ENCODE results near the gene MET.
A peak's percentile ranks its signal among the peaks of the same experiment; 100 is the strongest.

MET gene

DNA sequence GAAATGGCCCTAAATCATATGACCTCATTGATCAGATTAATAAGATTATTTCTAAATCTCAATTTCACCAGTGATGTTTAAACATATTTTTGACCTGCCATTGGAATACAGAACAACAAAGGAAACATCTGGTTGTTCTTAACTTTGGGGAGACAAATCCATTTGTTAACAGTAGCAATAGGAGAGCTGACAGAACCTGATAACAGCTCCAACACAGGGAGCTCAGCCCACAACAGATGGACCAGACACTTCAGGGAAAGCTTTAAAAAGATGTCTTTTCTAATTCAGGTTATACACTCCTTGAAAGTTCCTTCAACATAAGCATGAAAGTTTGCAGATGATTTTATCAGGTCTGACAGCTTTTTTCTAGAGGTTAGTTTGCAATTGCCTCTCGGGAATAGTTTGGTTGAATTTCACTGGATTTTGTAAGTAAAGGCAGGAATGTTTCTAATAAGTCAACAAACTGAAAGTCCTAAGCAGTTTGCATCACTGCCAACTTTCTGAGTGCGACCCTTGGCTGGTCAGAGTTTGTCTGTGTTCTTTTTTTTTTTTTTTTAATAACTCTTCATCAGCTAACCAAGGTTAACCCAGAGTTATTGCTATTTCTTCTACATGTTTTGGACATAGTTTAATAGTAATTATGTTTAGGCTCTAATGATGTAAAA is 6.5 kb upstream of the MET start:
- DNase-seq = peak; percentile 13

DNA sequence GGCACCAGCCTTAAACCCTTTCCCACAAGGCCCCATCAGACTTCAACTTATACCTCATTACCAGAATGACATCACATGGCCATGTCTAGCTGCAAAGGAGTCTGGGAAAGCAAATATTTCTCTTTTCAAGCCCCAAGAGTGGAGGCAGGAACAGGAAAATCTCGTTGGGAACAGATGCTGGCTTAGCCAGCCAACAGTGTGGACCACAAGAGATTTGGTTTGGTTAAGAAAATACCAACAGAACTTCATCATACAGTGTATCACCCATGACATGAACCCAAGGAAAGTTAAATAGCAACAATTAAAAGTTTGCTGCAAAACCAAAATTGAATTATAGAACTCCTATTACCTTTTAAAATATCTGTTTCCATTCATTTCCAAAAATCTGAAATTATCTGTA is 2.2 kb upstream of the MET start:
- DNase-seq = no peak

DNA sequence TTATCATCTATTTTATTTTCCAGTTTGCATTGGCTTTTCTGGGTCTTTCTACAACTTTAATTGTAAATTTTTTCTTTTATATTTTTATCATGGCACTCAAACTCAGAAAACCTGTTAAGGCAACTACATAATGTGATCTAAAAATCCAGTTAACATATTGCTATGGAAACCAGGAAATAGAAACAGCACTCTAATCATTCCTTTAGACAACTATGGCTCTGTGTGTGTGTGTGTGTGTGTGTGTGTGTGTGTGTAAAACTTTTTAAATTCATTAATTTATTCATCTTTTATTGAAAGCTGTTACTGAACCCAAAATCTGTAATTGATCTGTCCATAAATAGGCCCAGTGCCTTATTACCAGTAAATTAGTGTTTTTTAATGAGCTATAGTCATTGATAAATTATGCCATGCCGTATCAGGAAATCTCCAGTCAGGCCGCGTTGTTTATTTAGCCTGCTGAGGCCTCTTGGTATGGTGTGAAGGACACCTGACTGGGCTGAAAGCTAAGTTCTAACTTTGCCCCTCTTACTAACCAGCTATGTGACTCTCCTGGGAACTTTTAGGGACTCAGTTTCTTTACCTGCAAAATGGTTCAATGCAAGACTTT is 1.5 kb upstream of the MET start:
- DNase-seq = no peak

DNA sequence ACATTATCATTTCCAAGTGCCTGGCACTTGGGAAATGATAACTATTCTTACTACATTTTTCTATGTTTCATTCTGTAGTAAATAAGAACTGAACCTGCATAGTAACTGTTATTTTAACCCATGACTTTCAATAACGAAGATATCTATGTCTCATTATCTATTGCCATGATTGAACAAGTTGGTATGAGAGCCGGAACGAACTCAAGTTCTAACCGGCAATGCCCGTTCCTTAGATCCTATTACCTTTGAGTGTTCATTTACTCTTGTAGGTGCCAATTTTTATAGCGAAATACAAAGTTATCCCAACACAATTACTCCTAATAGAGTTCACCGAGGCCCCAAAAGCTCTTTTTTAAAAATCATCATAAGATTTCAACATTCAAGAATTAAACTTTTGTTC is 885 bp upstream of the MET start:
- DNase-seq = no peak

DNA sequence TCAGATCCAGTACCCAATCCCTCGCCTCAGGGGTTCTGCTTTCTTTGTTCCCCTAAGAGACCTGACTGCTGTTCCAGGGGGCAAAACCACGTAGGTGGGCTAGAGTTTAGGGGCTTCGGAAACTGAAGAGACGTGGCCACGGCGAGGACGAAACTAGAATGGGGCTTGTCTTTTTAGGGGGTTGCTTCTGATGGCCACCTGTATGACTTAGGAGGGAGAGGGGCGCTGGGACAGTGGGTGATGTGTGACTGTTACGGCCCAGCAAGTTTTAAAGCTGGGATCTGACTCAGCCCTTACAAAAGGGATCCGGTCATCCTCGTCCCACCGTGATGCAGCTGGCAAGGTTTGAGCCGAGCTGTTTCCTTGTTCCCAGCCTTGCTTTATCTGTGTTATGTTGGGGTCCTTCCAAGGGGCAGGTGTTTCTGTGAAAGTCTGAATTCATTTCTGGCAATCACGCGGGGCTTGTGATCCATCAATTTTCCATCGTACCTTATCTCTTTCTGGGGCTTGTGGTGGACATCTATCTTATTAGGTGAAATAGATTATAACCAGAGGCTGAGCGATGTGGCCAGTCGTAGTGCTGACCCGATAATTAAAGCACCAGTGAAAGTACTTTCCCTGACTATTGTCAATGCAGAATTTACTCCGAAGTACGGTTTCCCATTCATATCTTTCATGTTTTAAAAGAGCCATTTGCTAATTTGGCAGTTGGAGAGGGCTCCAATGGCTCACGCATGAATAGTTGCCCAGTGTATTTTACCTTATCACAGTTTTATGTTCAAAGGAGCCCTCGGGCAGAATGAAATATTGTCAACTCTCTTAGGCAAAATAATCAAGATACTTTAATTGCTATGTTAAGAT is 830 bp downstream of the MET start:
- no peak for DNase-seq

DNA sequence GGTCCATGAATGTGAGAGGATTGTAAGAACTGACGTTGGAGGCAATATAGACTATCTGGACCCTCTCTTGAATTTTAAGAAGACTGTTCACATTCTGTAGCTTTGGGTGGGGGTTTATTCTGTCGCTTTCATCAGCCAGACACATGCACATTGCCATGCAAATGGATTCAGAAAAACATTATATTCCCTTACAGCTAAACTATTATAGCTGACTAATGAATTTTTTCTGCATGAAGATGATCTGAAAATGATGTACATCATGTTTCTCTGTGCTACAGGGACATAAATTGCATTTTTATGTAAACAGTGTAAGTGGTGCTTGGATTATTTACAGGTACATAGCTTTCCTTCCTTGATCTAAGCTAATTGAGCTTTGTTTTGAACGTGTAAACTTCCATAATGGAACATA is 1.5 kb downstream of the MET start:
- DNase-seq = no peak

DNA sequence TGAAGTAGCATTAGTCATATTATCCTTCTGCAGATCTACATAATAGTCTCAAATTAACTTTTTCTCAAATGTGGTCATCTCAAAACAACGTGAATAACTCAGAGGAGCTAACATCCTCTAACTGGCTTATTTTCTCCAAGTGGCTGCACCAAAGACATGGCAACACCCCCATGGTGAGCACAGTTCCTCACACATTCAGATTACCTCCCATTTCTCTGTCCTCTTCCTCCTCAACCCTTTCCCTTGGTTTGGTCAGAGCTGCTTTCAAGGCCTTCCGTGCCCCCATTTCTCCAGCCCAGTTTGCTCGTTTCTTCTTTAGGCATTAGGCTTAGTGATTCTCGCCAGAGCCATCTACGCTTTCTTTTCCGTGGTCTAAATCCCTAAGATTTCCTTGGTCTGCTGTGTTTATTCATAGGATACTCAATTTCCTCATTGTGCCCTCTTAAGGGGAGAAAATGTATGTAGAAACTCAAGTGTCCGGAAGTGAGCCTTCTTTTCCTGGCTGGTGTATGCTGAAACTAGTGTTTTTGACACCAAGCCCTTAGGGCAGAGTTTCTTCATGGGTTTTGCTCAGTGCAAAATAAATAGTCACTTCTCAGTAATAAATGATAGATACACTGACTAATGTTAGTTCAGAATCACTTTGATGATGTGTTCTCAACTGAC is 2.6 kb downstream of the MET start:
- no peak for DNase-seq

DNA sequence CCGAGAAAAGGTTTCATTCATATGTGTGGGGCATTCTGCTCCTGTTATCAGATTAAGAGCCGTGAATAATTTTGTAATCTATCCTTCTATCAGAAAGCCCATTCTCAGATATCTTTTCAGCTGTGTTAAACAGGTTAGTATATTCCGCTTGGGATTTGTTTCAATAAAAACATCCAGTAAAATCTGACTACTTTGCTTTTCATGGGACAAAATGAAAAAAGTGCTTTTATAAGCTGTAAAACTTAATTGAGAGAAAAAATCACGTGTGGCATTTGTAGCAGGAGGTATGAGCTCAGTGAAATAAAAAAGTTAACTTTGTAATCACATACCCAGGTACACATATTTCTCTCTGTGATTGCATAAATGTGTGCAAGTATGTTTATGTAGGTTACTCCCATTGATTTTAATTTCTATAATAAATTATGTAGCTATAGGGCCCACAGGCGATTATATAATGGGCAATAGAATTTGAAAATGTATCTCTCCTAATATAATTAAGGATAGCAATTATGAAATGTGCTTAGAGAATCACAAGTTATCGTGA is 3.9 kb downstream of the MET start:
- DNase-seq = no peak

DNA sequence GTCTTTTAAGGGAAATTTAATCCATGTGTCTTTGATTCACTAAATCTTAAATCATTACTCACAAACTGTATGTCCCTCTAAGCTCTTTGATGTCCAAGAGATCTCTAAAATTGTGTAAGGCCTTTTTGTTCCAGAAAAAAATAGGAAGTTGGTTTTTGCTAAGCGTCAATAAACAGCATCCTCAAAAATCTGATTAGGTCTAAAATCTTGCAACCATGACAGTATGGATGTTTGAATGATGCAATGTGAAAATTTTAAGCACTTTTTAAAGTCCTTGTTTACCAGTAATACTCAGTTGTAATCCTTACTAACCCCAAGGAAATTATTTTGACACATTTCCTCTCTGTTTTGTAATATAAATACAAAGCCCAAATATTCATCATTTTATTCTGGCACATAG is 6.8 kb downstream of the MET start:
- no peak for DNase-seq

DNA sequence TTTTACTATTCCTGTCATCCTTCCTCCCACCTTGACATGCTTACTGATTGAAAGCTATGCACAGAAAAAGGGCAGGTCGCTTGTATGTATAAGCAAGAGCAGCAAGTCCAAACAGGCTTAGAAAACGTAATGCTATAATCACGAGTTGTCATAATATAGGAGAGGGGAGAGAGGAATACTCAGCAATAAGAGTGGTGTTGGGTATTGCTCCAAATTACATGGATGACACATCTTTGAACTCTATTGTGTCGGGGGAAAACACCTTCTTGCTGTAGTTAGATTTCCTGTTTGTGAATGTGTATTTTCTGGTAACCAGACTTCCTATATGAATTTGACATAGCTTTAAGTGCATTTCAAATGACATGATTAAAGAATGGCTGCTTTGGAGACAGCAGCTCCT is 7.5 kb downstream of the MET start:
- no peak for DNase-seq

DNA sequence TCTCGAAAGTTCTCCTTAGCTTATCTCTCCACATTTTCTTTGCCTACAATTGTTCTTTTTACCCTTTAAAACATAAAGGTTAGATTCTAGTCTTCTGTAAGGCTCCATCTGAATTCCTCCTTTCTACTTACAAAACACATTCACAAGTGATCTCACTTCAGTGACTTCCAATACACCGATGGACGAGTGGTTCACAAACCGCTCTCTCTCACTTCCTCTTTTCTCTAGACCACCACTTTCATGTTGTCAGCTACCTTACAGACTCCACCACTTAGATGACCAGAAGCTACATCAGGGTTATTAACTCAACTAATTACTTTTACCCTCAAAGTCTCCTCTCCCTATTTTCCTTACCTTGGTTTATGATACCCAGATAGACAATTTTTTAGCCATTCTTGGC is 11.8 kb downstream of the MET start:
- no peak for DNase-seq

DNA sequence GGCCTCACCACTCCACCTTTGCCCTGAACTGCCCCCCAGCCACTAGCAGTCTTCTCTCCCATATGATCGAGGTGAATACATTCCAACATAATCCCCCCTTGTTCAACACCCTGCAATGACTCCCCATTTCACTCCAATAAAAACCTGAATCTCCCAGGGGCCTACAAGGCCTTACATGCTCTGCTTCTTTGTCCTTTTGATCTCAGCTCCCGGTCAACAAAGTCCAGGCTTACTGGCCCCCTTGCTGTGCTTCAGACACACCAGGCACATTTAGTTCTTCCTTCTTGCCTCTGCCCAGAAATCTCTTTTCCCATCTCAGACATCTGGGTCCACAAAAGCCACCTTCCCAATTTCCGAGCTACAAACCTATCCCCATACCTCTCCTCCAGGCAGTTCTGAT is 14.0 kb downstream of the MET start:
- DNase-seq = no peak

DNA sequence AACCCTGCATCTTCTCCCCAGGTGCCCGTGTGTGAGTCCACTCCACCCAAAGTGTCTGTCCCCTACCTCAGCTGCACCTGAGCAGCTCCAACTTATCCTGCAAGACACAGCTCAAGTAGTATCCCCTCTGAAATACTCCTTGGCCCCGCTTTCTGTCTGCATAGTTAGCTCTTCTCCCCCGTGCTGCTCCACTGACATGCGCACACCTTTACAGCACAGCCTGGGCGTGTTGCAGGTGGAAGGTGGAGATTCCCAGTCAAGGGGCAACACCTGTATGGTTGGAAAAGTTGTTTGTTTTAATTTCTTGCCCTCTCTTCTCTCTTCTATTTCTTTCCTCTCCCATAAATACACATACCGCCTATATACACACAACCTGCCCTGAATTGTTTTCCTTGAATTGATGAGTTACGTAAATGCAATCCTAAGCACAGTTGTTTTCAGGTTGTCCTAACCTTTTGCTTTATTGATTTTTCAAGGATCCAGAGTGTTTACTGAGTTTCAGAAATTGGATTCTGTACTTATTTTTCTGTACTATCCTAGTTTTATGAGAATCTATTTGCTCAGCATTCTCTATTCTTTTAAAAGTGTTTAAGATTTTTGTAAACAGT is 14.9 kb downstream of the MET start:
- no peak for DNase-seq

DNA sequence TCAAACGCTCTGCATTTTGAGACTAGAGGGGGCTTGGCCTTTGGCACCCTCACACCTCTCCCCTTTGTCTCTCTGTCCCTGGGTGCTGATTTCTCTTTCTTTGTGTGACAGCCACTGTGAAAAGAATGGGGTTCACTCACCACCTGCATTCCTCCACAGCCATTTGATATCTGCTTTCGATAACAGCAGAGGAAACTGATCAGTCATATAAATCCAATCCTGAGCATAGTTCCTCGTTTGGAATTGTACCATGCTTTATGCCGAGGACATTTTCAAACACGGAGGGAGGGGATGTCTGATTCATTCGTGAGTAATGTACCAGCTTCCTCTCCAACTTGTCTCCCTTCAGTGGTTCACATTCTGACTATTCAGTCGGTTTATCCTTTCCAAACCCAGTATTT is 15.8 kb downstream of the MET start:
- DNase-seq = no peak

DNA sequence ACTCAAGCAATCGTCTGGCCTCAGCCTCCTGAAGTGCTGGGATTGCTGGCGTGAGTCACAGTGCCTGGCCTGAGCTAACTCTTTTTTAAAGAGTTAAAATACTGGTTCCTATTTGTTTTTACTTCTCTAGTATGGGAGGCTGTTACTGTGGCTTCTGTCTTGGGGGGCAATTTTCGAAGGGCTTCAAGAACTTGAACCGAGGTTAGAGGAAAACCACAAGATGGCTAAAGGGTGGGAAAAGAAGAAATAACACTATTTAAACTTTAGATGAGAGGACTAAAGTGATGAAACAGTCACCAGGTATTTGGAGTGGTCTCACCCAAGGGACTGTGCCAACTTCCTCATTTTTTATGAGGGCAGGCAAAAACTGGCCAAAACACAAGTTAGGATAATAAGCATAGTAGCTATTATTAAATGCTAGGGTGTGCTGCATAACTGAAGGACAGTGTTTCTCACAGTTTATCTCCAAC is 17.8 kb downstream of the MET start:
- no peak for DNase-seq

DNA sequence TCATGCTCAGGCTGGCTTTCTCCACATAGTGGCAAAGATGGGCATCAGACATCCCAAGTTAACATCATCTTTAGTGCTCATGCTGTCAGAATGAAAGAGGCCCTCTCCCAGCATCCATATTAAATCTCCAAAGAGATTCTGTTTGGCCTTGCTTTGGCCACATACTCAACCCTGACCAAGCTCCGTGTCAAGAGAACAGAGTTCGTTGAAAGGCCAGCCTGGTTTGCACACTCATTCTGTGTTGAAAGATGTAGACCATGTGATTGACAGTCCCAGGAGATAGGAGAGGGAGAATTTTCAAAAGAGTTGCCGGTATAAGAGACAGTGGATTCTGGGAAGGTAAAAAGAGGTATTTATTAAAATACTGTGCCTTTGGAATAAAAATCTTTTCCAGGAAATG is 19.7 kb downstream of the MET start:
- no peak for DNase-seq

DNA sequence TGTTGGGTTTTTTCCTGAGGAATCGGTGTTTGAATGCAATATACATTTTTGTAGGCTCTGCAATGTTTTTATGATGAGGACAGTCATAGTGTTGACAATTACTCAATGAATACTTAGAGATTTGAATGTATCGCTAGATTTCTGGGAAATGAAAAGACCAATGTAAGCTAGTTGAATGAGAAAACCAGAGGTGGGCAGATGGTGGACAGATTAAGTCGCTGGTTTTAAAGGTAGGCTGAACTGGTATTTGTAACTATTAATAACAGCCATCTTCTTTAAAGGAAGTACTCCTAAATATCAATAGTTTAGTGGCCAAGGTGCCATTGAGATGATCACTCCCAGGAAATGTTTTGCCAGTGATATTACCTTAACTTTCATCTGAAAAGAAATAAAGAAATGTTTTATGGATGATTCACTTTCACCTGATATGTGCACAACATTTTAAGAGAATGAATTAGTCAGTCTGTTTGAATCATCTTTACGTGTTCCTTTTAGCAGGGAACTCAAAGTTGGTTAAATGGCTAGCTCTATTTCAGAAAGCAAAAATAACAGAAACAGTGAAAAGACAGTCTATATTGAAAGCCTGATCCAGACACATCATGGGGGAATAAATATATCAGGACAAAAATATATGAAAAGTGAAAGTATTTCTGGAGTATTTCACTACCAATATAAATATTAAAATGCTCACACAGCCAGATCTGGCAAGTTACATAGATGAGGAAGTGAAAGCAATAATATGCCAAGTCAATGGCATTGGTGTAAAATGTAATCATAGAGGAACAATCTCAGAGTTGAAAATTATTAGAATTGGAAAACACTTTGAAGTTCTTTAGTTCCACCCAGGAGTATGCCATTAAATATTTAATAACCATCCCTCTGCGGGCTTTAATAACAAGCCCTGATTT is 20.7 kb downstream of the MET start:
- DNase-seq = no peak

DNA sequence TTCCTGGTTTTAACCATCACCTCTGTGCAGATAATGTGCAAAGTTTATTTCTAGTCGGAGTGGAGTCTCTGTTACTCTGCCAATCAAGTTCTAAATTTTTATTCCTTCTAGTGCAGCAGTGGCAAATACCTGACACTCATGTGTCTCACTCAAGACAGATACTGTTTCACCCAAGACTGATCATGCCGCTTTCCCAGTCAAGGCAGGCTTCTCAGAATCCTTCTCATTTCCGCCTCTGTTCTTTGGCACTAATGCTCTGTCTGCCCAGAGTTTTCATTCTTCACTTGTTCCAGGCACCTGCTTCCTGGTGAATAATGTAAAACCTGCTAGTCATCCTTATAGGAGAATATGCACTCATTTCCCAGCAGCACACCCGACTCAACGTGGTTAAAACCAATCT is 24.7 kb downstream of the MET start:
- no peak for DNase-seq

DNA sequence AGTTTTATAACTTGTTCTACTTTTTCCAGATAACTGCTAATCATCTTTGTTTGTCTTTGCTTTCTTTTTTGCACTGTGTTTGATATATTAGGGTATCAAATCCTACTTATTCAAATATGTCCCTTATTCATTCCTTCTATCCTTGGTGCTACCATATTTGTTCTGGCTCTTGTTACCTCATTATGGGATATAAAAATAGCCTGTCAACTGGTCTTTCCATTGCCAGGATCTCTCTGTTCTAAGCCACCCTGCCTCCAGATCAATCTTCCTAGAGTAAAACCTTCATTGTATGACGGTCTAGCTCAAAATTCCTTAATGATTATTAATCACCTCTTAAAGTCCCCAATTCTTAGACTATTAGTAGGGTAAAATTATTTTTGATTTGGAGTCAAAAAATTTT is 25.2 kb downstream of the MET start:
- no peak for DNase-seq

DNA sequence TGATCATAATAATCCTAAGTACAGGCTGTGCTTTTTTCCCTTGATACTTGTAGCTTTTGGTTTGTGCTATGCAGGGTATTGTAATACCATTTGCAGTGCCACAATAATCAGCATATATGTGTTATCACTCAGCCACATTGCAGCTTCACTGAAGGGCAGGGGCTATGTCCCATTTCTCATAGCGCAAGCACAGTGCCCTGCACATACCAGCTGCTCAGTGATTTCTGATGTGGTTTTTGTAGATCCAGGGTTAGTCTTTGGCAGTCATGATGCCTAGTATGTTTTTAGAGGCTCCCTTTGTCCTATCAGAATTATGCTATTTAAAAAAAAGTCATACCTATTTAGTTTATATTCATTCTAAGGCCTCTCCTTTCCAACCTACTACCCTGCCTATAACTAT is 25.8 kb downstream of the MET start:
- DNase-seq = no peak

DNA sequence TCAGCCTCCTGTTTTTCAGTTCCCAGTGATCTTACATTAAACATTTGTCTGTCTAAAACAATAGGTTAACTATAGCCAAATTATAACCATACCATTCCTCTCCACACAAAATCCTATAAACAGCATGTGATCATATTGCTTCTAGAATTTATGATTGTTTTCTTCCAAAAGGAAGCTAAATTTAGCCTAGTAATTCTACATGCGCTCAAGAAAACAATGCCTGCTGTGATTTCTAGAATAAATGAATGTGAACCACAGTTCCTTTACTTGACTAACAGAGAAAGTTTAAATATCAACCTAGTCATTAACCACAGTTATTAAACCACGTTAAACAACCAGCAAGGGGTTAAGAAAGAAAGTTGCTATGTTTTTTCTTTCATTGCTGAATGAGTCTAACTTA is 26.4 kb downstream of the MET start:
- DNase-seq = no peak
